Neutrophil (primary cell): ENCODE results near the gene AQR.

ENCODE experiments used
- H3K27ac ChIP-seq: fragments of 200-600 bp; sonication (generic); 2 replicates; pipeline ENCODE4 v1.5.1; 2016; ENCODE audit warnings: mild to moderate bottlenecking, moderate library complexity
- H3K27me3 ChIP-seq: fragments of 200-600 bp; sonication (generic); 2 replicates; pipeline ENCODE4 v1.6.0; 2016; ENCODE audit warnings: mild to moderate bottlenecking
- H3K36me3 ChIP-seq: fragments of 200-600 bp; sonication (generic); 2 replicates; pipeline ENCODE4 v1.5.1; 2017
- H3K4me1 ChIP-seq, 2 experiments: fragments of 200-600 bp in 1 of 2; sonication (generic) in 1 of 2; 1 replicate in 1 of 2; 2 replicates in 1 of 2; pipeline versions ENCODE4 v1.5.1 to v1.6.1; 2013 to 2016; ENCODE audit warnings: low read depth in 1 of 2, low read length in 1 of 2, mild to moderate bottlenecking in 1 of 2, moderate library complexity in 1 of 2; ENCODE audit not compliant: control insufficient read depth in 1 of 2, insufficient read depth in 1 of 2
- H3K4me3 ChIP-seq, 2 experiments: fragments of 200-600 bp in 1 of 2; sonication (generic) in 1 of 2; 1 replicate in 1 of 2; 2 replicates in 1 of 2; pipeline ENCODE4 v1.5.1; 2013 to 2016; ENCODE audit warnings: low read depth in 1 of 2, low read length in 1 of 2, mild to moderate bottlenecking in 1 of 2, moderate library complexity in 1 of 2
- H3K9me3 ChIP-seq: fragments of 200-600 bp; sonication (generic); 2 replicates; pipeline ENCODE4 v1.5.1; 2016
- TF ChIP-seq, protein P1 (sequence below): fragments of 200-600 bp; sonication (generic); IDR thresholded peaks from 2 replicates; pipeline ENCODE4 v1.5.1; 2016; ENCODE audit warnings: antibody characterized with exemption

AQR gene

GRCh38 chr15:35003928-35004327, 34.4 kb upstream of the AQR start:
- TF ChIP-seq, protein P1, sequence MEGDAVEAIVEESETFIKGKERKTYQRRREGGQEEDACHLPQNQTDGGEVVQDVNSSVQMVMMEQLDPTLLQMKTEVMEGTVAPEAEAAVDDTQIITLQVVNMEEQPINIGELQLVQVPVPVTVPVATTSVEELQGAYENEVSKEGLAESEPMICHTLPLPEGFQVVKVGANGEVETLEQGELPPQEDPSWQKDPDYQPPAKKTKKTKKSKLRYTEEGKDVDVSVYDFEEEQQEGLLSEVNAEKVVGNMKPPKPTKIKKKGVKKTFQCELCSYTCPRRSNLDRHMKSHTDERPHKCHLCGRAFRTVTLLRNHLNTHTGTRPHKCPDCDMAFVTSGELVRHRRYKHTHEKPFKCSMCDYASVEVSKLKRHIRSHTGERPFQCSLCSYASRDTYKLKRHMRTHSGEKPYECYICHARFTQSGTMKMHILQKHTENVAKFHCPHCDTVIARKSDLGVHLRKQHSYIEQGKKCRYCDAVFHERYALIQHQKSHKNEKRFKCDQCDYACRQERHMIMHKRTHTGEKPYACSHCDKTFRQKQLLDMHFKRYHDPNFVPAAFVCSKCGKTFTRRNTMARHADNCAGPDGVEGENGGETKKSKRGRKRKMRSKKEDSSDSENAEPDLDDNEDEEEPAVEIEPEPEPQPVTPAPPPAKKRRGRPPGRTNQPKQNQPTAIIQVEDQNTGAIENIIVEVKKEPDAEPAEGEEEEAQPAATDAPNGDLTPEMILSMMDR: no peak
- Histone ChIP-seq H3K9me3 (no peaks in the 10 kb centered on the region), H3K4me3 (no peak overlapping the region), H3K4me1 (peaks cover 23 to 27% of the 10 kb centered on the region in 2 experiments), H3K27me3 (no peaks in the 10 kb centered on the region), H3K36me3 (no peaks in the 10 kb centered on the region), H3K27ac (no peak overlapping the region)

GRCh38 chr15:35000511-35000910, 31.0 kb upstream of the AQR start:
- TF ChIP-seq, protein P1: no peak
- H3K36me3 ChIP-seq: no peaks in the 10 kb centered on the region
- no peaks in the 10 kb centered on the region for H3K9me3 ChIP-seq
- peaks cover 23 to 27% of the 10 kb centered on the region in 2 experiments for H3K4me1 ChIP-seq
- no peaks in the 10 kb centered on the region for H3K27me3 ChIP-seq
- peak overlapping the region; percentile 68 for H3K27ac ChIP-seq
- no peak overlapping the region for H3K4me3 ChIP-seq

DNA sequence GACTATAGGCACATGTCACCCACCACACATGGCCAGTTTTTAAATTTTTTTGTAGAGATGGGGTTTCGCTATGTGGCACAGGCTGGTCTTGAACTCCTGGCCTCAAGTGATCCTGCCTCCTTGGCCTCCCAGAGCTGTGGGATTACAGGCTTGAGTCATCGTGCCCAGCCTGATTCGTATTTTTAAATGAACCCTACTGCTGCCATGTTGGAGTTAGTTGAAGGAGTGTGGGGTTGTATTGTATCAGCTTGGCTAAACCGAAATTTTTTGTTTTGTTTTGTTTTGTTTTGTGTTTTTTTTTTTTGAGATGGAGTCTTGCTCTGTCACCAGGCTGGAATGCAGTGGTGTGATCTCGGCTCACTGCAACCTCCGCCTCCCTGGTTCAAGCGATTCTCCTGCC, 30.4 kb upstream of the AQR start:
- peak overlapping the region; percentile 68 for H3K27ac ChIP-seq
- no peaks in the 10 kb centered on the region for H3K36me3 ChIP-seq

DNA sequence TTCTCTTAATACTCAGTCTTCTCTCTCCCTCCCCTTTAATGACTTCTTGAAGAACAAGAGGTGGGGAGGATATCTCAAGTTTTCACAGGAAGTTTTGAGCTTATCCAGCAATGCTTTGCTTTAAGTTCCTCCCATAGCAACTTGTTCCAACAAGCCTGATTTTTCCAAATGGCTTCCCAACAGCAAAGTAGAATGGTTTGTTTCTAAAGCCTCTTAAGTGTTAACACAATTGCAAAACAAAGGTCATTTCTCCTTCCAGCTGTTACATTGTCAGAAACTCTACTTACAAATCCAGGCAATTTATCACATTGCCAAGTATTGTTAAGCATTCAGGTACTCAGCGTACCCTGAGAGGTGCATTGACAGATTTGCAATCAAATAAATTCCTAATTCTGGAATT, 25.4 kb upstream of the AQR start:
- H3K27me3 ChIP-seq: no peaks in the 10 kb centered on the region
- H3K27ac ChIP-seq: no peak overlapping the region

More for the DNA sequence above, 30.4 kb upstream of the AQR start:
- H3K27me3 ChIP-seq: no peaks in the 10 kb centered on the region
- TF ChIP-seq, protein P1: no peak
- H3K9me3 ChIP-seq: no peaks in the 10 kb centered on the region
- no peak overlapping the region for H3K4me3 ChIP-seq
- peaks cover 23 to 27% of the 10 kb centered on the region in 2 experiments for H3K4me1 ChIP-seq

DNA sequence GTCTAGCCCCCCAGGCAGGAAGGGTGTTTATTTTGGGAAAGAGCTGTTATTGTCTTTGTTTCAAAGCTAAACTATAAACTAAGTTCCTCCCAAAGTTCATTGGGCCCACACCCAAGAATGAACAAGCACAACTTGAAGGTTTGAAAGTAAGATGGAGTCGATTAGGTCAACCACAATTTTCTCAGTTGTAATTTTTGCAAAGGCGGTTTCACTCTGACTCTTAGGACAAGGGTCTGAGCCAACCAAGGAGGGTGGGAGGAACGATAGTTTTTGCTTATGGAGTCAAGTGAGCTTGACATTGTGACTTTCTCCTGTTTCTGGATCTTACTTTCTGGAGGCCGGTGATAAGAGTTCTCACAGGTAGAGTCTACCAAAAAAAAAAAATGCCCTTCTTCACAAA, 24.3 kb upstream of the AQR start:
- Histone ChIP-seq H3K36me3 (no peaks in the 10 kb centered on the region), H3K9me3 (no peaks in the 10 kb centered on the region), H3K4me1 (peaks cover 7 to 14% of the 10 kb centered on the region in 2 experiments), H3K27me3 (no peaks in the 10 kb centered on the region), H3K4me3 (no peak overlapping the region), H3K27ac (no peak overlapping the region)
- TF ChIP-seq, protein P1: no peak

More for the DNA sequence above, 25.4 kb upstream of the AQR start:
- Histone ChIP-seq H3K4me3 (no peak overlapping the region), H3K9me3 (no peaks in the 10 kb centered on the region), H3K36me3 (no peaks in the 10 kb centered on the region), H3K4me1 (peaks cover 3 to 8% of the 10 kb centered on the region in 2 experiments)
- TF ChIP-seq, protein P1: no peak

- Histone ChIP-seq H3K4me3 (no peak overlapping the region), H3K36me3 (no peaks in the 10 kb centered on the region), H3K9me3 (no peaks in the 10 kb centered on the region), H3K27ac (no peak overlapping the region), H3K27me3 (no peaks in the 10 kb centered on the region), H3K4me1 (peaks cover 10 to 18% of the 10 kb centered on the region in 2 experiments)
- TF ChIP-seq, protein P1: no peak
These were observed 23.9 kb upstream of the AQR start for GRCh38 chr15:34993412-34993811.
